ENCODE measurements around the gene ABCC6. TPM values are rescaled to one million over a fixed set of nuclear protein-coding genes. Genes with fewer than 3 reads are reported as not detected.
"Not testable (repeated sequence)": the region's sequence is repeated elsewhere in the genome, so short reads cannot be mapped to it uniquely, and the experiment has no call there.

ABCC6 gene
- total RNA-seq, 2 experiments from 2014 or later = not detected

DNA sequence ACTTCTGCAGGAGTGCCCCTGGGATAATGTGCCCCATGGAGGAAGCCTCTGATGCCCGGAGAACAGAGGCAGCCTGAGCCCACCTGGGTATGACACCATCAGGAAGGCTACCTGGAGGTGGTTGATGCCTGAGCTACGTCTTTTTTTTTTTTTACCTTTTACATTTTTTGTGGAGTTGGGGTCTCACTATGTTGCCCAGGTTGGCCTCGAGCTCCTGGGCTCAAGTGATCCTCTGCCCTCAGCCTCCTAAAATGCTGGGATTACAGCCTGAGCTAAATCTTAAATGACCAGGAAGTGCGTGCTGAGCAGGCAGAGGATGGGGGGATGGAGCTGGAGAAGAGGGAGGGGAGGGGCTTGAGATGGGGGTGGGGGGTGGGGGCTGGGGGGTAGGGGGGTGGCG is 32.7 kb downstream of the ABCC6 start:
- ATAC-seq (ENCODE audit: low read depth) (no peak), DNase-seq (no peak)
- H3K9me3 Mint-ChIP-seq = no peaks in the 10 kb centered on the region
- H3K27ac Mint-ChIP-seq = no peak overlapping the region
- POLR2A ChIA-PET = no interaction called here
- H3K4me1 Mint-ChIP-seq = no peaks in the 10 kb centered on the region
- peaks cover 3% of the 10 kb centered on the region for H3K27me3 Mint-ChIP-seq
- H3K36me3 Mint-ChIP-seq = no peaks in the 10 kb centered on the region
- no peak overlapping the region for H3K4me3 Mint-ChIP-seq

- Mint-ChIP-seq H3K4me1 (no peaks in the 10 kb centered on the region), H3K27ac (no peak overlapping the region), H3K4me3 (no peak overlapping the region), H3K27me3 (peaks cover under 1% of the 10 kb centered on the region), H3K9me3 (no peaks in the 10 kb centered on the region), H3K36me3 (no peaks in the 10 kb centered on the region)
- POLR2A ChIA-PET = no interaction called here
- no peak for DNase-seq
- ATAC-seq (ENCODE audit: low read depth) = no peak
Measured at GRCh38 chr16:16189842-16190241, 33.5 kb downstream of the ABCC6 start.

GRCh38 chr16:16188827-16189226 is 34.5 kb downstream of the ABCC6 start:
- no peaks in the 10 kb centered on the region for H3K4me1 Mint-ChIP-seq
- no peak for DNase-seq
- peaks cover 2% of the 10 kb centered on the region for H3K27me3 Mint-ChIP-seq
- no peaks in the 10 kb centered on the region for H3K9me3 Mint-ChIP-seq
- no peak overlapping the region for H3K4me3 Mint-ChIP-seq
- POLR2A ChIA-PET = no interaction called here
- H3K36me3 Mint-ChIP-seq = no peaks in the 10 kb centered on the region
- H3K27ac Mint-ChIP-seq = no peak overlapping the region
- no peak for ATAC-seq (ENCODE audit: low read depth)

- ATAC-seq (ENCODE audit: low read depth) = no peak
- H3K4me1 Mint-ChIP-seq = no peaks in the 10 kb centered on the region
- H3K27me3 Mint-ChIP-seq = peaks cover 4% of the 10 kb centered on the region
- H3K27ac Mint-ChIP-seq = no peak overlapping the region
- no peak overlapping the region for H3K4me3 Mint-ChIP-seq
- no peaks in the 10 kb centered on the region for H3K9me3 Mint-ChIP-seq
- POLR2A ChIA-PET = no interaction called here
- DNase-seq = no peak
- H3K36me3 Mint-ChIP-seq = no peaks in the 10 kb centered on the region
Measured at GRCh38 chr16:16186820-16187219, 36.5 kb downstream of the ABCC6 start.

GRCh38 chr16:16185095-16185494 is 38.2 kb downstream of the ABCC6 start:
- no peak for ATAC-seq (ENCODE audit: low read depth)
- H3K4me1 Mint-ChIP-seq = no peaks in the 10 kb centered on the region
- DNase-seq = no peak
- H3K36me3 Mint-ChIP-seq = no peaks in the 10 kb centered on the region
- POLR2A ChIA-PET = no interaction called here
- H3K27me3 Mint-ChIP-seq = peaks cover 4% of the 10 kb centered on the region
- H3K9me3 Mint-ChIP-seq = no peaks in the 10 kb centered on the region
- H3K27ac Mint-ChIP-seq = no peak overlapping the region
- H3K4me3 Mint-ChIP-seq = no peak overlapping the region

GRCh38 chr16:16184594-16184993 is 38.7 kb downstream of the ABCC6 start:
- DNase-seq = no peak
- POLR2A ChIA-PET = no interaction called here
- H3K36me3 Mint-ChIP-seq = no peaks in the 10 kb centered on the region

DNA sequence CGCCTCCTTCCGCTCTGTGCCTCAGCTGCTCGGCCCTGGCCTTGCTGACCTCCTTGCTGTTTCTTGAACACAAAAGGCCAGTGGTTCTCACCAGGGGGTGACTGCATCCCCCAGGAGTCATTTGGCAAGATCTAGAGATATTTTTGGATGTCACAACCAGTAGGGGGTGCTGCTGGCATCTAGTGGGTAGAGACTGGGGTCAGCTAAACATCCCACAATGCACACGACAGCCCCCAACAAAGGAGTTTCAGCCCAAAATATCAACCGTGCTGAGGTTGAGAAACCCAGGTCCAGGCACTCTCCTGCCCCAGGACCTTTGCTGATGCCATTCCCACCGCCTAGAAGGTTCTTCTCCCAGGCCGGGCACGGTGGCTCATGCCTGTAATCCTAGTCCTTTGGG is 39.7 kb downstream of the ABCC6 start:
- no peak for ATAC-seq (ENCODE audit: low read depth)
- Mint-ChIP-seq H3K36me3 (no peaks in the 10 kb centered on the region), H3K4me1 (no peaks in the 10 kb centered on the region), H3K4me3 (no peak overlapping the region), H3K9me3 (no peaks in the 10 kb centered on the region), H3K27me3 (peaks cover 4% of the 10 kb centered on the region), H3K27ac (no peak overlapping the region)
- DNase-seq = no peak
- POLR2A ChIA-PET = no interaction called here

More at GRCh38 chr16:16184594-16184993, 38.7 kb downstream of the ABCC6 start:
- ATAC-seq (ENCODE audit: low read depth) = no peak
- Mint-ChIP-seq H3K27ac (no peak overlapping the region), H3K4me3 (no peak overlapping the region), H3K9me3 (no peaks in the 10 kb centered on the region), H3K27me3 (peaks cover 4% of the 10 kb centered on the region), H3K4me1 (no peaks in the 10 kb centered on the region)

DNA sequence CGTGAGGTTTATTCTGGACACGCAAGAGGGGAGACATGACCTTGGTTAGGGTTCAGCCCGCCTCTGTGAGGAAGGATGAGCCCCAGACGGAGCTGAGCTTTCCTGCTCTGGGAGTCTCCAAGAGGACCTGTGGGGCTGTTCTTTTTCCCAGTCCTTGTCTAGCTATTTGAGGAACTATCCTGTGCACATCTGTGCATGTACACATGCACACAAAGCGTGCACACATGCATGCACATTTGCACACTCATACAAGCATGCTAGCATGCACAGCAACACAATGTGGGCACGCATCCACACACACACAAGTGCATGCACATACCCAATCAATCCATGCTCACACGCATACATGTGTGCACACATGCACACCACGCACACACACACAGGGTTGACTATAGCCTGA is 40.4 kb downstream of the ABCC6 start:
- Mint-ChIP-seq H3K36me3 (no peaks in the 10 kb centered on the region), H3K9me3 (no peaks in the 10 kb centered on the region), H3K4me3 (no peak overlapping the region), H3K27me3 (peaks cover 4% of the 10 kb centered on the region), H3K4me1 (no peaks in the 10 kb centered on the region), H3K27ac (no peak overlapping the region)
- ATAC-seq (ENCODE audit: low read depth) (no peak), DNase-seq (no peak)
- POLR2A ChIA-PET = no interaction called here

DNA sequence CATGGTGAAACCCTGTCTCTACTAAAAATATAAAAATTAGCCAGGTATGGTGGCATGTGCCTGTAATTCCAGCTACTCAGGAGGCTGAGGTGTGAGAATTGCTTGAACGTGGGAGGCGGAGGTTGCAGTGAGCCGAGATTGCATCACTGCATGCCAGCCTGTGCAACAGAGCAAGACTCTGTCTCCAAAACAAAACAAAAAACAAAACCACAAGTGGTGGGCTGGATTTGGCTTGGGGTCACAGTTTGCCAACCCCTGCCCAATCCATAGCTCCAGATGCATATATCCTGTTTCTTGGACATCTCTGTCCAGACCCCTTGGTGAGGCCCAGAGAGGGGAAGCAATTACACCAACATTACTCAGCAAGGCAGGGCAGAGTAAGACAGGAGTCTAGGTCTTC is 41.5 kb downstream of the ABCC6 start:
- H3K4me1 Mint-ChIP-seq; H3K9me3 Mint-ChIP-seq; DNase-seq; POLR2A ChIA-PET; H3K27me3 Mint-ChIP-seq; H3K4me3 Mint-ChIP-seq; ATAC-seq (ENCODE audit: low read depth); H3K27ac Mint-ChIP-seq; H3K36me3 Mint-ChIP-seq: not testable (repeated sequence)

- Mint-ChIP-seq H3K9me3 (peaks cover 2% of the 10 kb centered on the region), H3K27ac (no peak overlapping the region), H3K27me3 (peaks cover 2% of the 10 kb centered on the region), H3K36me3 (no peaks in the 10 kb centered on the region), H3K4me1 (no peaks in the 10 kb centered on the region), H3K4me3 (no peak overlapping the region)
- POLR2A ChIA-PET = no interaction called here
- ATAC-seq (ENCODE audit: low read depth) (no peak), DNase-seq (no peak)
Measured at GRCh38 chr16:16178455-16179162, 44.7 kb downstream of the ABCC6 start.

- DNase-seq (no peak), ATAC-seq (ENCODE audit: low read depth) (no peak)
- Mint-ChIP-seq H3K4me3 (no peak overlapping the region), H3K27ac (no peak overlapping the region), H3K9me3 (peaks cover 2% of the 10 kb centered on the region), H3K27me3 (no peaks in the 10 kb centered on the region), H3K4me1 (no peaks in the 10 kb centered on the region), H3K36me3 (no peaks in the 10 kb centered on the region)
- POLR2A ChIA-PET = no interaction called here
Measured at GRCh38 chr16:16176328-16176727, 47.0 kb downstream of the ABCC6 start.

GRCh38 chr16:16175296-16175695 is 48.0 kb downstream of the ABCC6 start:
- Mint-ChIP-seq H3K27ac (no peak overlapping the region), H3K36me3 (no peaks in the 10 kb centered on the region), H3K4me3 (no peak overlapping the region), H3K4me1 (no peaks in the 10 kb centered on the region), H3K9me3 (peaks cover 2% of the 10 kb centered on the region), H3K27me3 (no peaks in the 10 kb centered on the region)
- no peak for DNase-seq
- POLR2A ChIA-PET = no interaction called here
- ATAC-seq (ENCODE audit: low read depth) = no peak

DNA sequence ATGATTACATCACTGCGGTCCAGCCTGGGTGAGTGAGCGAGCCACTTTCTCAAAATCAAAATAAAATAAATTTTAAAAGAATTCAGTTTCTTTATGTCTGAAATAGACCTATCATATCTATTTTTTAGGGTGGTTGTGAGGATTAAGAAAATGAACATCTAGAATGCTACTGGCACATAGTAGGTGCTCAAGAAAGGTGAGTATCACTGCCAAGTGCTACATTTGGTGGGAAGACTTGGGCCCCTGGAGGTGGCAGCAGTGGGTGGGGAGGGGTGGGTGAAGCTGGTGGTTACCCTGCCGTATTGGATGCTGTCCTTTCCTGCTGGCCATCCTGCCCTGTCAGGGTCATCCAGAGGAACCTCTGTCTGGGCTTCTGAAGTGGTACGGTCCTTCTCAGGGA is 50.3 kb downstream of the ABCC6 start:
- Mint-ChIP-seq H3K9me3 (peaks cover 2% of the 10 kb centered on the region), H3K36me3 (no peaks in the 10 kb centered on the region), H3K4me3 (no peak overlapping the region), H3K4me1 (no peaks in the 10 kb centered on the region), H3K27ac (no peak overlapping the region), H3K27me3 (no peaks in the 10 kb centered on the region)
- POLR2A ChIA-PET = no interaction called here
- no peak for ATAC-seq (ENCODE audit: low read depth)
- no peak for DNase-seq

DNA sequence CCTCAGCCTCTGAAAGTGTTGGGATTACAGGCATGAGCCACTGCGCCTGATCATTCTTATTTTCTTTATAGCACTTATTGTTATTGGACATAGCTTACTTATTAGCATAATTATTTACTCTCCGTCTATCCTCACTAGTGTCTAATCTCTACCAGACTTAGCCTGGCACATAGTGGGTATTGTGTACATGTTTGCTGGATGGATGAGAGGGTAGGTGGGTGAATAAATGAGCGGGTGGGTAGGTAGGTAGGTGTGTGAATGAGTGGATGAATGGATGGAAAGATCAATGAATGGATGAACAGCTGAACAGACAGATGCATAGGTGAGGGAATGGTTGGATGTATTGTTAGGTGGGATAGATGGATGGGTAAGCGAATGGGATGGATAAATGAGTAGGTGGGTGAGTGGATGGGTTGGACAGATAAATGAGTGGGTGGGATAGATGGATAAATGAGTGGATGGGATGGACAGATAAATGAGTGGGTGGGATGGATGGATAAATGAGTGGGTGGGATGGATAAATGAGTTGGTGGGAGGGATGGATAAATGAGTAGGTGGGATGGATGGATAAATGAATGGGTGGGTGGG is 51.9 kb downstream of the ABCC6 start:
- H3K4me1 Mint-ChIP-seq = no peaks in the 10 kb centered on the region
- POLR2A ChIA-PET = no interaction called here

More for the DNA sequence above, 51.9 kb downstream of the ABCC6 start:
- Mint-ChIP-seq H3K4me3 (no peak overlapping the region), H3K27ac (no peak overlapping the region), H3K27me3 (no peaks in the 10 kb centered on the region), H3K36me3 (no peaks in the 10 kb centered on the region), H3K9me3 (peaks cover 2% of the 10 kb centered on the region)
- DNase-seq = no peak
- no peak for ATAC-seq (ENCODE audit: low read depth)

All from activated naive CD8-positive, alpha-beta T cell treated with anti-CD3 and anti-CD28 coated beads, Interleukin-2, amount 10 ng/mL, durations not matched to agents 7 days and 5 days (primary cell).